ENCODE results near the gene COL6A3.

Gene COL6A3

GRCh38 chr2:237350070-237350469 is 63.9 kb downstream of the COL6A3 start:
- Histone ChIP-seq H3K9me3 (ENCODE audit: control insufficient read depth, insufficient read depth, low read depth, low read length) (no peaks in the 10 kb centered on the region), H3K36me3 (ENCODE audit: control insufficient read depth in 2 of 2, insufficient read depth in 1 of 2, low read length in 2 of 2) (no peaks in the 10 kb centered on the region), H3K27ac (ENCODE audit: extremely low read depth, low read depth, low read length) (no peak overlapping the region), H3K4me1 (ENCODE audit: control insufficient read depth, insufficient read depth, low read length) (no peaks in the 10 kb centered on the region), H3K4me3 (ENCODE audit: low read depth, low read length) (no peak overlapping the region)
- CTCF ChIA-PET = no interaction called here
- no peak for TF ChIP-seq ZNF777 (tag by site-specific recombination; IDR thresholded peaks at IDR 0.05; ENCODE audit: borderline replicate concordance)
- no peak for TF ChIP-seq FEZF1 (tag by site-specific recombination; IDR thresholded peaks at IDR 0.05)
- no peak for TF ChIP-seq ZNF610 (tag by site-specific recombination; IDR thresholded peaks at IDR 0.05; ENCODE audit: borderline replicate concordance)
- TF ChIP-seq ZNF10 (tag by site-specific recombination; IDR thresholded peaks at IDR 0.05) = no peak
- TF ChIP-seq ELK4 (IDR thresholded peaks at IDR 0.05; ENCODE audit: borderline replicate concordance, low read depth, low read length) = no peak
- TF ChIP-seq ZNF660 (tag by site-specific recombination; IDR thresholded peaks at IDR 0.05) = no peak
- TF ChIP-seq KLF7 (tag by site-specific recombination; IDR thresholded peaks at IDR 0.05; ENCODE audit: borderline replicate concordance) = no peak
- no peak for TF ChIP-seq ZNF302 (tag by site-specific recombination; IDR thresholded peaks at IDR 0.05; ENCODE audit: low read depth)
- no peak for TF ChIP-seq ZNF548 (tag by site-specific recombination; IDR thresholded peaks at IDR 0.05)
- no peak for TF ChIP-seq OSR2 (tag by site-specific recombination; IDR thresholded peaks at IDR 0.05)
- no peak for TF ChIP-seq ZNF791 (tag by site-specific recombination; IDR thresholded peaks at IDR 0.05)
- TF ChIP-seq ZNF132 (tag by site-specific recombination; IDR thresholded peaks at IDR 0.05; ENCODE audit: borderline replicate concordance) = no peak
- TF ChIP-seq AEBP2 (tag by site-specific recombination; IDR thresholded peaks at IDR 0.05; ENCODE audit: borderline replicate concordance) = no peak
- no peak for TF ChIP-seq ZNF223 (tag by site-specific recombination; IDR thresholded peaks at IDR 0.05)
- TF ChIP-seq ZBTB49 (tag by site-specific recombination; IDR thresholded peaks at IDR 0.05; ENCODE audit: low read depth) = no peak
- TF ChIP-seq ZNF513 (tag by site-specific recombination; IDR thresholded peaks at IDR 0.05) = no peak
- TF ChIP-seq ZBTB7A (tag by site-specific recombination; IDR thresholded peaks at IDR 0.05; ENCODE audit: low read depth) = no peak
- TF ChIP-seq ZNF768 (tag by site-specific recombination; IDR thresholded peaks at IDR 0.05) = no peak
- POLR2A ChIA-PET = no interaction called here

GRCh38 chr2:237348281-237348865 is 65.6 kb downstream of the COL6A3 start:
- no peak for TF ChIP-seq ZNF521 (tag by site-specific recombination; IDR thresholded peaks at IDR 0.05)
- no peak for TF ChIP-seq ZXDB (tag by site-specific recombination; IDR thresholded peaks at IDR 0.05)
- no peak for TF ChIP-seq ZBTB11 (tag by site-specific recombination; conservative IDR thresholded peaks at IDR 0.05; ENCODE audit: low read depth)
- ChIA-PET POLR2A (no interaction called here), CTCF (no interaction called here)
- H3K36me3 ChIP-seq (ENCODE audit: control insufficient read depth in 2 of 2, insufficient read depth in 1 of 2, low read length in 2 of 2) = no peaks in the 10 kb centered on the region
- H3K9me3 ChIP-seq (ENCODE audit: control insufficient read depth, insufficient read depth, low read depth, low read length) = no peaks in the 10 kb centered on the region
- H3K4me1 ChIP-seq (ENCODE audit: control insufficient read depth, insufficient read depth, low read length) = no peaks in the 10 kb centered on the region
- no peak overlapping the region for H3K27ac ChIP-seq (ENCODE audit: extremely low read depth, low read depth, low read length)
- no peak overlapping the region for H3K4me3 ChIP-seq (ENCODE audit: low read depth, low read length)
